T-helper 22 cell (primary cell): ENCODE data around the gene COL7A1.
"Not testable (repeated sequence)": the region's sequence is repeated elsewhere in the genome, so short reads cannot be mapped to it uniquely, and the experiment has no call there.

ENCODE experiments used
- DNase-seq: peaks from one replicate; pipeline ENCODE4 v3.0.0-alpha.2; 2020; ENCODE audit warnings: low read depth

COL7A1 gene

DNA sequence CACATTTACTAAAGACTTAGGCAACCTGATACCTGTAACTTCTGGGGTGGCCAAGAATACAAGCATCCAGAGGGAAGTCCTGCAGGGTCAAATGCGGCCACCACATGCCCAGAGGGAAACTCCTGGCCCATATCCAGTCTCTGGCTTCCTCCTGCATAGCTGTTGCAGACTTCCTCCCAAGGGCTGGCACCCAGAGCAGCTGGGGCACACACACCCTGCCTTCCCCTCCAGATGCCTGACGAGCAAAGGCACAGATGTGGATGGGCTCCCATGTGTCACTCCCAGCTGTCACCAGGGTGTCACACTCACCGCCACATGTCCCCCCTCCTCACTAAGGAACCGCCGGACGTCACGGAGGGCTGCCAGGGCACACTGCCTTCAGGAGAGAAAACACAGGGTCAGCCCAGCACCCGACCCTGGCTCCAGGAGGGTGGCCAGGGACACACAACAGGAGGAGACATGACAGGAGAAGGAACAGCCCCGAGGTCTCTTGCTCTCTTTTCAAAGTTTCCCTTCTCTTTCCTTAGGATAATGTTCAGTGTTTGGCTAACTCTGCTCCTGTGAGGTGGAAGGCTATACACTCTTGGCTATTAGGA lies 51.8 kb downstream of the COL7A1 start:
- DNase-seq = no peak

- DNase-seq = no peak
These were observed 56.7 kb downstream of the COL7A1 start for GRCh38 chr3:48538451-48538850.

GRCh38 chr3:48536785-48537184 lies 58.3 kb downstream of the COL7A1 start:
- no peak for DNase-seq

DNA sequence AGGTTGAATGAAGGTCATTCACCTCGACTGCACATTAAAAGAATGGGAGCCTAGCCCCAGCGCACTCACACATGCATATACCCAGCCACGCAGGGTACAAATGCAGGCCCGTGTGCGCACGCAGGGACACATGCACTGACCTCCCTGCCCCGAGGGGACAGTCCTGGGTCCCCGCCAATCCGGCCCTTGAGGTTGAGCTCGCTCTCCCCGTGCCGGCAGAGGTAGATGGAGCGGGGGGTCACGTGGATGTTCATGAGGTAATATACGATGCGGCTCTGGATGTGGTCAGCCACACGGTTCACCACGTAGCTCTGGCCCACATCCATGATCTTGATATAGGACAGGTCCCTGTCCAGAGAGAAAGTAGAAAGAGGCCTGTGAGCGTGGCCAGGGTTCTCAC lies 59.0 kb downstream of the COL7A1 start:
- no peak for DNase-seq

DNA sequence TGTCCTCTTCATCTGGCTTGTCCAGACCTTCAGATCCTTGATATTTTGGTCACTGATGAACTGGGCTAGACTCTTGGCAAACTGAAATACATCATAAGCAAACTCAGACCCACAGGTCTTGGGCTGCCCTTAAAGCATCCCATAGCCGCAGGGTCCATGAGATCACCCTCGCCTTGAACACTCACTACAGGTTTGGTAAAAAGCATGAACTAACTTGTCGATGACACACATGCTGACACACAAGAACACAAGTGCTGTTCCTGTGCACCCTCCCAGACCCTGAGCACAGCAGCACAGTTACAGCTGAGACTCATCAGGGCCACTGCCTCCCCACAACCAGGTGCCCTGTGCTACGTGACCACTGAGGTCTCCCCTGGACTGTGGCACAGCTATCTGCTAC lies 59.6 kb downstream of the COL7A1 start:
- no peak for DNase-seq

DNA sequence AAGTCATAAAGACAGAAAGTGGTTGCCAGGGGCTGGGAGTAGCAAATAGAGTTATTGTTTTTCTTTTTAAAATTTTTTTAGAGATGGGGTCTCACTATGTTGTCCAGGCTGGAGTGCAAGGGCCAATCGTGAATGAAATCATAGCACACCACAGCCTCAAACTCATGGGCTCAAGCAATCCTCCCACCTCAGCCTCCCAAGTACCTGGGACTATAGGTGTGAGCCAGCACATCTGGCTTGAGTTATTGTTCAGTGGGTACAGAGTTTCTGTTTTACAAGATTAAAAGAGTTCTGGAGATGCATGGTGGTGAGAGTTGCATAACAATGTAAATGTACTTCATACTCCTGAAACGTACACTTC lies 62.2 kb downstream of the COL7A1 start:
- no peak for DNase-seq

DNA sequence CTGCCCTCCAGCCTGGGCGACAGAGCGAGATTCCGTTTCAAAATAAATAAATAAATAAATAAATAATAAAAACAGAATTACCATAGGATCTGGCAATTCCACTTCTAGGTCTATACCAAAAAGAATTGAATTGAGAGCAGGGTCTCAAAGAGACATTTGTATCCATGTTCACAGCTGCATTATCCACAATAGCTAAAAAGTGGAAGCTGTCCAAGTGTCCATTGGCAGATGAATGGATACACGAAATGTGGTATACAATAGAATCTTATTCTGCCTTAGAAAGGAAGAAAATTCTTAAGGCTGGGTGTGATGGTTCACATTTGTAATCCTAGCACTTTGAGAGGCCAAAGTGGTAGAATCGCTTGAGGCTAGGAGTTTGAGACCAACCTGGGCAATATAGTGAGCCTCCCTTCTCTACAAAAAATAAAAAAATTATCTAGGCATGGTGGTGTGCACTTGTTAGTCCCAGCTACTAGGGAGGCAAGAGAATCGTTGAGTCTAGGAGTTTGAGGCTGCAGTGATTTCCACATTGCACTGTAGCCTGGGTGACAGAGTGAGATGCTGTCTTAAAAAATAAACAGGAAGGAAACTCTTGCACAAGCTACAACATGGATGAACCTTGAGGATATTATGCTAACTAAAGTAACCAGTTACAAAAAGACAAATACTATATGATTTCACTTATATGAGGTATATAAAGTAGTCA lies 62.7 kb downstream of the COL7A1 start:
- no peak for DNase-seq

GRCh38 chr3:48530701-48531100 lies 64.4 kb downstream of the COL7A1 start:
- DNase-seq = not testable (repeated sequence)

- DNase-seq = no peak
These were observed 66.4 kb downstream of the COL7A1 start for GRCh38 chr3:48528754-48529153.

DNA sequence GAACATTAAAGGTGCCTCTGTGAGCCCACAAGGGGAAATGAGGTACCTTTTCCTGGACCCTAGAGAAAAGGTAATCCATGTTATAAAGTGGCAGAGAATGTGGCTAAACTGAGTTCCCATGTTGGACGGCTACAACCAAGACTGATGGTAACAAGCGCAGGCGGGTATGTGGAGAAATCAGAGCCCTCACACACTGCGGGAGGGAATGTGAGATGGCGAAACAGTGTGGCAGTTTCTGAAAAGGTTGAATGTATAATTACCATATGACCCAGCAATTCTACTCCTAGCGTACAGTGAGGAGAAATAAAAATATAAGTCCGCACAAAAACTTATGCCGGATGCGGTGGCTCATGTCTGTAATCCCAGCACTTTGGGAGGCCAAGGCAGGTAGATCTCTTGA lies 67.1 kb downstream of the COL7A1 start:
- no peak for DNase-seq

DNA sequence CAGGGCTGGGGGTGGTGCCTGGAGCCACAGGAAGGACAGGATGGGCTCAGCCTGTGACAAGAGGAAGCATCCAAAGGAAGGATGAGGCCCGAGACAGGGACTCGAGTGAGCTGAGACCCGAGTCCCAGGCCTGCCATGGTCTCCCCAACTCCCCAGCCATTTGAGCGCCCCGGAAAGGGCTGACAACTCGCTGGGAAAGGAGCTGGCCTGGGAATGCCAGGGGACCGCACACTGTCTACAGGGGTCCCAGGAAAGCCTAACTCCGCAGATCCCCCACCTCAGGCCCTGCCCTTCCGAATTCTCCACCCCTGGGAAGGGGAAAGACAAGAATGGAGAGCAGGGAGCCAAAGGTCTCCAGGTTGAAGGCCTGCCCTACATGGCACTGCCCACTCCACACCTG lies 70.2 kb downstream of the COL7A1 start:
- DNase-seq = no peak

- DNase-seq = no peak
These were observed 73.5 kb downstream of the COL7A1 start for GRCh38 chr3:48521635-48522034.

DNA sequence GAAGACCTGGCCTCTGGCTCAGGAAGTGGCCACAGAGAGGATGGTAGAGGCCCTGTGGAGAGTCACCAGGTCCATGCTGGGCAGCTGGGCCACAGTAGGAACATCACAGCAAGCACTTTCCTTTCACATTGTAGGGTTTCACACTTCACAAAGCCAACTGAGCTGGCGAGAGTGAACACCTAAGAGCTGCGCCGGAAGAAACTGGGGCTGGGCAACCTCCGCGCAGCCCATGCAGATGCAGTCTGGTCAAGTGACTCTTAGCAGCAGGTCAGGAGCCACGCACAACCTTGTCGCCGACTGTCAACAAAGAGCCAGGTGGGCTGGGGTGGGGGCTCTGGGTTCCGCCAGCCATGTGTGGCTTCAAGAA lies 75.9 kb downstream of the COL7A1 start:
- no peak for DNase-seq

GRCh38 chr3:48518638-48519276 lies 76.4 kb downstream of the COL7A1 start:
- DNase-seq = no peak

- DNase-seq = no peak
These were observed 77.1 kb downstream of the COL7A1 start for GRCh38 chr3:48518069-48518468.

GRCh38 chr3:48516571-48516970 lies 78.6 kb downstream of the COL7A1 start:
- no peak for DNase-seq

- DNase-seq = no peak
These were observed 80.5 kb downstream of the COL7A1 start for GRCh38 chr3:48514431-48515227.
